GM21526 (cell line): ENCODE measurements around the gene AFTPH.
"Not testable (repeated sequence)": the region's sequence is repeated elsewhere in the genome, so short reads cannot be mapped to it uniquely, and the experiment has no call there.

Experiments used
- ATAC-seq: cut with Tn5 transposase; IDR thresholded peaks from one replicate; pipeline ENCODE4 v1.9.1; 2021; ENCODE audit warnings: moderate library complexity; ENCODE audit not compliant: unreplicated experiment, low FRiP score

Gene AFTPH

GRCh38 chr2:64492821-64493220 is 31.3 kb upstream of the AFTPH start:
- ATAC-seq, result no peak

GRCh38 chr2:64493788-64494187 is 30.3 kb upstream of the AFTPH start:
- ATAC-seq, result no peak

- no peak for ATAC-seq
These were observed 25.7 kb upstream of the AFTPH start for GRCh38 chr2:64498438-64498837.

- ATAC-seq, result no peak
These were observed 23.6 kb upstream of the AFTPH start for GRCh38 chr2:64500549-64500948.

- no peak for ATAC-seq
These were observed 22.2 kb upstream of the AFTPH start for GRCh38 chr2:64501946-64502345.

GRCh38 chr2:64502860-64503259 is 21.3 kb upstream of the AFTPH start:
- no peak for ATAC-seq

- no peak for ATAC-seq
These were observed 19.1 kb upstream of the AFTPH start for GRCh38 chr2:64504774-64505720.

GRCh38 chr2:64506686-64507085 is 17.4 kb upstream of the AFTPH start:
- ATAC-seq, result no peak

GRCh38 chr2:64514008-64514407 is 10.1 kb upstream of the AFTPH start:
- ATAC-seq, result no peak

- ATAC-seq, result no peak
These were observed 9.0 kb upstream of the AFTPH start for GRCh38 chr2:64515086-64515485.

- ATAC-seq, result no peak
These were observed 7.2 kb upstream of the AFTPH start for GRCh38 chr2:64516651-64517510.

GRCh38 chr2:64517511-64517884 is 6.6 kb upstream of the AFTPH start:
- no peak for ATAC-seq

GRCh38 chr2:64522843-64523428 is 1.2 kb upstream of the AFTPH start:
- no peak for ATAC-seq

- peak; percentile 10 for ATAC-seq
These were observed 632 bp downstream of the AFTPH start for GRCh38 chr2:64524604-64525316.

GRCh38 chr2:64525317-64525613 is 1.1 kb downstream of the AFTPH start:
- no peak for ATAC-seq

- ATAC-seq, result no peak
These were observed 1.9 kb downstream of the AFTPH start for GRCh38 chr2:64526034-64526433.

- not testable (repeated sequence) for ATAC-seq
These were observed 6.8 kb downstream of the AFTPH start for GRCh38 chr2:64530946-64531345.

- no peak for ATAC-seq
These were observed 7.9 kb downstream of the AFTPH start for GRCh38 chr2:64532030-64532429.

GRCh38 chr2:64533882-64534281 is 9.8 kb downstream of the AFTPH start:
- no peak for ATAC-seq

GRCh38 chr2:64534363-64534762 is 10.2 kb downstream of the AFTPH start:
- ATAC-seq, result no peak

GRCh38 chr2:64535024-64535423 is 10.9 kb downstream of the AFTPH start:
- no peak for ATAC-seq
